PC-3 (cell line): ENCODE data around the gene NCOA1. TPM values are rescaled to one million over a fixed set of nuclear protein-coding genes. Genes with fewer than 3 reads are reported as not detected.

Experiments used
- ATAC-seq: fragments of 200-7000 bp; cut with Tn5 transposase; 2 replicates; pipeline ENCODE4 v1.9.1; 2020; ENCODE audit warnings: mild to moderate bottlenecking, moderate library complexity
- BruUV-seq: library from RNA; stranded (reverse); fragments of 400-500 nt; replicated peaks from 2 replicates; lab custom pipeline; 2021; lab: Mats Ljungman, UMichigan
- CTCF ChIA-PET: fragments of 300-600 bp; sonication (Branson Sonifier 250); formaldehyde crosslinking; loops from one replicate; lab custom pipeline; 2022; ENCODE audit warnings: antibody characterized with exemption; lab: Charles Lee
- POLR2A ChIA-PET: fragments of 300-600 bp; sonication (Branson Sonifier 250); formaldehyde crosslinking; loops from one replicate; lab custom pipeline; 2022; ENCODE audit warnings: antibody characterized with exemption; ENCODE audit not compliant: unreplicated experiment; lab: Charles Lee
- DNase-seq: peaks from one replicate; pipeline ENCODE4 v3.0.0-alpha.2; 2015
- H2AFZ ChIP-seq: fragments of 300-600 bp; sonication (generic); 2 replicates; pipeline ENCODE4 v1.6.0; 2016; ENCODE audit warnings: antibody characterized with exemption, low read length
- H3F3A ChIP-seq: fragments of 300-600 bp; sonication (generic); one replicate; pipeline ENCODE4 v1.6.0; 2017; ENCODE audit warnings: antibody characterized with exemption, low read length, control low read depth, mild to moderate bottlenecking; ENCODE audit not compliant: unreplicated experiment
- H3K27ac ChIP-seq: fragments of 300-600 bp; sonication (generic); 2 replicates; pipeline ENCODE4 v1.5.1; 2016; ENCODE audit warnings: mild to moderate bottlenecking, low read length
- H3K27me3 ChIP-seq: fragments of 300-600 bp; sonication (generic); 2 replicates; pipeline ENCODE4 v1.6.1; 2016; ENCODE audit warnings: low read length, mixed read lengths
- H3K36me3 ChIP-seq: fragments of 300-600 bp; sonication (generic); 2 replicates; pipeline ENCODE4 v1.6.1; 2016; ENCODE audit warnings: low read depth, mixed run types, low read length, mixed read lengths
- H3K4me1 ChIP-seq: fragments of 300-600 bp; sonication (generic); 2 replicates; pipeline ENCODE4 v1.5.1; 2016; ENCODE audit warnings: low read length; ENCODE audit not compliant: insufficient read depth
- H3K4me2 ChIP-seq: fragments of 300-600 bp; sonication (generic); 2 replicates; pipeline ENCODE4 v1.6.0; 2016; ENCODE audit warnings: low read length
- H3K4me3 ChIP-seq: fragments of 300-600 bp; sonication (generic); 2 replicates; pipeline ENCODE4 v1.5.1; 2016; ENCODE audit warnings: mild to moderate bottlenecking, low read length, mixed read lengths
- H3K79me2 ChIP-seq: fragments of 300-600 bp; sonication (generic); 2 replicates; pipeline ENCODE4 v1.6.1; 2017; ENCODE audit warnings: low read length, mixed read lengths
- H3K9ac ChIP-seq: fragments of 300-600 bp; sonication (generic); 2 replicates; pipeline ENCODE4 v1.6.0; 2016; ENCODE audit warnings: mild to moderate bottlenecking, low read length
- H3K9me2 ChIP-seq: fragments of 300-600 bp; sonication (generic); replicated peaks from 2 replicates; pipeline ENCODE4 v1.6.1; 2016; ENCODE audit warnings: mixed run types, low read length, mixed read lengths
- H3K9me3 ChIP-seq: fragments of 300-600 bp; sonication (generic); 2 replicates; pipeline ENCODE4 v1.6.1; 2016; ENCODE audit warnings: low read length, mixed read lengths
- H4K20me1 ChIP-seq: fragments of 300-600 bp; sonication (generic); 2 replicates; pipeline ENCODE4 v1.6.1; 2016; ENCODE audit warnings: low read length, mixed read lengths
- CTCF ChIP-seq: fragments of 300-600 bp; sonication (generic); conservative IDR thresholded peaks from 2 replicates; pipeline ENCODE4 v1.5.1; 2017; ENCODE audit warnings: antibody characterized with exemption, low read depth, mild to moderate bottlenecking, low read length
- EZH2 ChIP-seq: fragments of 300-600 bp; sonication (generic); IDR thresholded peaks from one replicate; pipeline ENCODE4 v1.6.1; 2017; ENCODE audit warnings: antibody characterized with exemption, mild to moderate bottlenecking, low read length; ENCODE audit not compliant: unreplicated experiment
- EZH2phosphoT487 ChIP-seq: fragments of 300-600 bp; sonication (generic); IDR thresholded peaks from 2 replicates; pipeline ENCODE4 v1.6.1; 2018; ENCODE audit warnings: mild to moderate bottlenecking, antibody characterized with exemption, low read length, borderline replicate concordance
- intact Hi-C: fragments of 100-400 bp; cut with micrococcal nuclease; formaldehyde crosslinking; loops from 2 replicates; pipeline ENCODE4 v1.9.0; 2023
- total RNA-seq: library from RNA; depleted of rRNA; stranded (reverse); fragments of >200 nt; gene quantifications from 2 replicates; pipeline ENCODE4 v1.2.3, GENCODE V29; 2014

Gene NCOA1
- total RNA-seq, 1 experiment from 2014 or later = 7.5 TPM

- Histone ChIP-seq H3K27me3 (no peaks in the 10 kb centered on the region), H3F3A (no peaks in the 10 kb centered on the region), H4K20me1 (no peaks in the 10 kb centered on the region), H3K4me3 (no peak overlapping the region), H3K4me2 (no peak overlapping the region), H2AFZ (no peak overlapping the region), H3K36me3 (no peaks in the 10 kb centered on the region), H3K79me2 (0 out of 2 replicates have a peak, but pooled peaks cover 7% of the 10 kb centered on the region), H3K9me3 (no peaks in the 10 kb centered on the region), H3K4me1 (peaks cover 10% of the 10 kb centered on the region), H3K9ac (no peak overlapping the region), H3K9me2 (no peaks in the 10 kb centered on the region), H3K27ac (no peak overlapping the region)
- ATAC-seq (no peak), DNase-seq (no peak)
- TF ChIP-seq EZH2phosphoT487 = no peak
- no peak for TF ChIP-seq CTCF
- TF ChIP-seq EZH2 = no peak
- BruUV-seq = no TSS peak
- intact Hi-C loops = no loop called here
- POLR2A ChIA-PET = no interaction called here
- CTCF ChIA-PET = no interaction called here
Observed at GRCh38 chr2:24511894-24512293, 20.8 kb downstream of the NCOA1 start.

GRCh38 chr2:24512404-24512803, 21.4 kb downstream of the NCOA1 start:
- H3K4me3 ChIP-seq = no peak overlapping the region
- no peak for DNase-seq
- H3K4me1 ChIP-seq = peaks cover 10% of the 10 kb centered on the region
- no peak overlapping the region for H2AFZ ChIP-seq
- H3K27ac ChIP-seq = no peak overlapping the region
- H3K4me2 ChIP-seq = no peak overlapping the region
- no peaks in the 10 kb centered on the region for H4K20me1 ChIP-seq
- H3K36me3 ChIP-seq = no peaks in the 10 kb centered on the region
- H3F3A ChIP-seq = no peaks in the 10 kb centered on the region
- ChIA-PET POLR2A (no interaction called here), CTCF (interaction anchor here (0.5 kb wide), 1 partner anchor 15 kb away, joined by 7 read pairs; no protein-coding TSS in a partner anchor)
- TF ChIP-seq EZH2phosphoT487 (no peak), CTCF (no peak), EZH2 (no peak)
- no TSS peak for BruUV-seq
- H3K9ac ChIP-seq = no peak overlapping the region
- H3K79me2 ChIP-seq = peaks cover 10% of the 10 kb centered on the region; the same call in 1 of the 2 replicates
- no peaks in the 10 kb centered on the region for H3K27me3 ChIP-seq
- ATAC-seq = no peak
- intact Hi-C loops = no loop called here
- no peaks in the 10 kb centered on the region for H3K9me3 ChIP-seq
- no peaks in the 10 kb centered on the region for H3K9me2 ChIP-seq

- intact Hi-C loops = no loop called here
- no peak overlapping the region for H3K9ac ChIP-seq
- no peaks in the 10 kb centered on the region for H4K20me1 ChIP-seq
- H3K9me2 ChIP-seq = no peaks in the 10 kb centered on the region
- no peak for ATAC-seq
- H3K36me3 ChIP-seq = no peaks in the 10 kb centered on the region
- no peak overlapping the region for H2AFZ ChIP-seq
- no peaks in the 10 kb centered on the region for H3K9me3 ChIP-seq
- H3K4me3 ChIP-seq = no peak overlapping the region
- no peak overlapping the region for H3K27ac ChIP-seq
- H3K79me2 ChIP-seq = peaks cover 8% of the 10 kb centered on the region; the same call in 1 of the 2 replicates
- ChIA-PET CTCF (interaction anchor here (0.5 kb wide), 1 partner anchor 15 kb away, joined by 7 read pairs; no protein-coding TSS in a partner anchor), POLR2A (no interaction called here)
- no peaks in the 10 kb centered on the region for H3F3A ChIP-seq
- TF ChIP-seq EZH2 = no peak
- H3K27me3 ChIP-seq = no peaks in the 10 kb centered on the region
- DNase-seq = no peak
- no TSS peak for BruUV-seq
- H3K4me1 ChIP-seq = peaks cover 10% of the 10 kb centered on the region
- H3K4me2 ChIP-seq = no peak overlapping the region
Observed at GRCh38 chr2:24512831-24513230, 21.8 kb downstream of the NCOA1 start.
